Lower leg skin (tissue), 3 donors: Measurements from ENCODE around the gene AMBRA1.
"Not testable (repeated sequence)": the region's sequence is repeated elsewhere in the genome, so short reads cannot be mapped to it uniquely, and the experiment has no call there.

Source experiments
- POLR2A ChIP-seq, 2 donors: fragments of 450-650 bp; IDR thresholded peaks; one replicate each; pipeline ENCODE4 v1.6.1; 2016 to 2017; ENCODE audit warnings: antibody characterized with exemption in 2 of 2, mild to moderate bottlenecking in 1 of 2, moderate library complexity in 1 of 2
- TF ChIP-seq, protein P1 (sequence below), 3 donors: fragments of 450-650 bp; IDR thresholded peaks; one replicate each; pipeline ENCODE4 v1.5.1; 2016; ENCODE audit warnings: antibody characterized with exemption in 3 of 3, mild to moderate bottlenecking in 3 of 3, moderate library complexity in 2 of 3

DNA sequence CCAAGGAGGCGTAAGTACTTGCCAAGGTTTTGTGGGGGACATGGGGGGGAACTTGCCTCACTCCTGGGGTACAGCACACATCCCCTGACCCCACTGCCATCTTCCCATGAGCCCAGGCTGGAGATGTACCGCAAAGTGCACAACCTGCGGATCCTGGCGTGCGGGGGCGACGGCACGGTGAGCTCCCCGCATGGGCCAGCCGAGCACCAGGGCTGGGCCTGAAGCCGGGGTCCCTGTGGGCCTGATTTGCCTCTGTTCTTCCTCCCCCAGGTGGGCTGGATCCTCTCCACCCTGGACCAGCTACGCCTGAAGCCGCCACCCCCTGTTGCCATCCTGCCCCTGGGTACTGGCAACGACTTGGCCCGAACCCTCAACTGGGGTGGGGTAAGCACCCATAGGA lies 221.3 kb downstream of the AMBRA1 start:
- TF ChIP-seq, protein P1, sequence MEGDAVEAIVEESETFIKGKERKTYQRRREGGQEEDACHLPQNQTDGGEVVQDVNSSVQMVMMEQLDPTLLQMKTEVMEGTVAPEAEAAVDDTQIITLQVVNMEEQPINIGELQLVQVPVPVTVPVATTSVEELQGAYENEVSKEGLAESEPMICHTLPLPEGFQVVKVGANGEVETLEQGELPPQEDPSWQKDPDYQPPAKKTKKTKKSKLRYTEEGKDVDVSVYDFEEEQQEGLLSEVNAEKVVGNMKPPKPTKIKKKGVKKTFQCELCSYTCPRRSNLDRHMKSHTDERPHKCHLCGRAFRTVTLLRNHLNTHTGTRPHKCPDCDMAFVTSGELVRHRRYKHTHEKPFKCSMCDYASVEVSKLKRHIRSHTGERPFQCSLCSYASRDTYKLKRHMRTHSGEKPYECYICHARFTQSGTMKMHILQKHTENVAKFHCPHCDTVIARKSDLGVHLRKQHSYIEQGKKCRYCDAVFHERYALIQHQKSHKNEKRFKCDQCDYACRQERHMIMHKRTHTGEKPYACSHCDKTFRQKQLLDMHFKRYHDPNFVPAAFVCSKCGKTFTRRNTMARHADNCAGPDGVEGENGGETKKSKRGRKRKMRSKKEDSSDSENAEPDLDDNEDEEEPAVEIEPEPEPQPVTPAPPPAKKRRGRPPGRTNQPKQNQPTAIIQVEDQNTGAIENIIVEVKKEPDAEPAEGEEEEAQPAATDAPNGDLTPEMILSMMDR (IDR thresholded peaks at IDR 0.05) = not testable (repeated sequence)
- TF ChIP-seq POLR2A (IDR thresholded peaks at IDR 0.05) = not testable (repeated sequence)
